Measurements from ENCODE around the gene BARHL2. TPM values are rescaled to one million over a fixed set of nuclear protein-coding genes. Genes with fewer than 3 reads are reported as not detected.
A peak's percentile ranks its signal among the peaks of the same experiment; 100 is the strongest.

Gene BARHL2
- total RNA-seq, 1 donor from 2014 or later, result not detected

GRCh38 chr1:90717665-90718410 is 736 bp upstream of the BARHL2 start:
- no peaks in the 10 kb centered on the region for H3K9me3 ChIP-seq

GRCh38 chr1:90717356-90717664 is 208 bp upstream of the BARHL2 start:
- TF ChIP-seq POLR2A (IDR thresholded peaks at IDR 0.05) (no peak), POLR2AphosphoS5 (IDR thresholded peaks at IDR 0.05; ENCODE audit: insufficient read depth in 1 of 2, low read depth in 1 of 2) (no peak), CTCF (IDR thresholded peaks at IDR 0.05) (no peak)
- Histone ChIP-seq H3K27ac (no peak overlapping the region), H3K36me3 (no peaks in the 10 kb centered on the region), H3K4me1 (peaks cover 11% of the 10 kb centered on the region), H3K9me3 (no peaks in the 10 kb centered on the region), H3K4me3 (peak overlapping the region in 1 of 2 donors; percentile 39), H3K27me3 (peaks cover 24% of the 10 kb centered on the region)
- DNase-seq (ENCODE audit: extremely low spot score in 2 of 2), result no peak
- intact Hi-C loops (cut with DNase I), result no loop called here

More at GRCh38 chr1:90717665-90718410, 736 bp upstream of the BARHL2 start:
- no peak for DNase-seq (ENCODE audit: extremely low spot score in 2 of 2)
- Histone ChIP-seq H3K27me3 (peaks cover 29% of the 10 kb centered on the region), H3K4me3 (peak overlapping the region; percentile 13 to 39), H3K36me3 (no peaks in the 10 kb centered on the region), H3K4me1 (peaks cover 11% of the 10 kb centered on the region), H3K27ac (no peak overlapping the region)
- intact Hi-C loops (cut with DNase I), result no loop called here
- no peak for TF ChIP-seq CTCF (IDR thresholded peaks at IDR 0.05)
- TF ChIP-seq POLR2AphosphoS5 (IDR thresholded peaks at IDR 0.05; ENCODE audit: insufficient read depth in 1 of 2, low read depth in 1 of 2), result no peak
- TF ChIP-seq POLR2A (IDR thresholded peaks at IDR 0.05), result no peak

GRCh38 chr1:90716243-90716551 is 905 bp downstream of the BARHL2 start:
- peaks cover 11% of the 10 kb centered on the region for H3K4me1 ChIP-seq
- no peak for DNase-seq (ENCODE audit: extremely low spot score in 2 of 2)
- H3K36me3 ChIP-seq, result no peaks in the 10 kb centered on the region
- no peak overlapping the region for H3K27ac ChIP-seq
- peaks cover 24% of the 10 kb centered on the region for H3K27me3 ChIP-seq
- intact Hi-C loops (cut with DNase I), result no loop called here
- no peak overlapping the region for H3K4me3 ChIP-seq
- TF ChIP-seq POLR2AphosphoS5 (IDR thresholded peaks at IDR 0.05; ENCODE audit: insufficient read depth in 1 of 2, low read depth in 1 of 2) (no peak), POLR2A (IDR thresholded peaks at IDR 0.05) (no peak), CTCF (IDR thresholded peaks at IDR 0.05) (no peak)
- H3K9me3 ChIP-seq, result no peaks in the 10 kb centered on the region

GRCh38 chr1:90715309-90715708 is 1.8 kb downstream of the BARHL2 start:
- H3K36me3 ChIP-seq, result no peaks in the 10 kb centered on the region
- H3K9me3 ChIP-seq, result no peaks in the 10 kb centered on the region
- TF ChIP-seq POLR2AphosphoS5 (IDR thresholded peaks at IDR 0.05; ENCODE audit: insufficient read depth in 1 of 2, low read depth in 1 of 2) (no peak), CTCF (IDR thresholded peaks at IDR 0.05) (no peak), POLR2A (IDR thresholded peaks at IDR 0.05) (no peak)
- no peak for DNase-seq (ENCODE audit: extremely low spot score in 2 of 2)
- intact Hi-C loops (cut with DNase I), result no loop called here
- H3K4me3 ChIP-seq, result no peak overlapping the region
- no peak overlapping the region for H3K27ac ChIP-seq
- peaks cover 33% of the 10 kb centered on the region for H3K27me3 ChIP-seq
- H3K4me1 ChIP-seq, result peaks cover 15% of the 10 kb centered on the region

GRCh38 chr1:90714521-90714951 is 2.6 kb downstream of the BARHL2 start:
- no peaks in the 10 kb centered on the region for H3K9me3 ChIP-seq
- intact Hi-C loops (cut with DNase I), result no loop called here
- no peaks in the 10 kb centered on the region for H3K36me3 ChIP-seq
- peak in 1 of 2 donors; percentile 43 for DNase-seq (ENCODE audit: extremely low spot score in 2 of 2)
- no peak overlapping the region for H3K4me3 ChIP-seq
- H3K27ac ChIP-seq, result no peak overlapping the region
- TF ChIP-seq POLR2AphosphoS5 (IDR thresholded peaks at IDR 0.05; ENCODE audit: insufficient read depth in 1 of 2, low read depth in 1 of 2) (no peak), CTCF (IDR thresholded peaks at IDR 0.05) (no peak), POLR2A (IDR thresholded peaks at IDR 0.05) (no peak)
- peaks cover 15% of the 10 kb centered on the region for H3K4me1 ChIP-seq
- H3K27me3 ChIP-seq, result peaks cover 28% of the 10 kb centered on the region
